NCI-H128 (cell line): ENCODE measurements around the gene ZNF608.

Source experiments
- DNase-seq: peaks from one replicate; lab custom pipeline; 2025; ENCODE audit not compliant: unreplicated experiment; lab: John Stamatoyannopoulos, UW

ZNF608 gene

DNA sequence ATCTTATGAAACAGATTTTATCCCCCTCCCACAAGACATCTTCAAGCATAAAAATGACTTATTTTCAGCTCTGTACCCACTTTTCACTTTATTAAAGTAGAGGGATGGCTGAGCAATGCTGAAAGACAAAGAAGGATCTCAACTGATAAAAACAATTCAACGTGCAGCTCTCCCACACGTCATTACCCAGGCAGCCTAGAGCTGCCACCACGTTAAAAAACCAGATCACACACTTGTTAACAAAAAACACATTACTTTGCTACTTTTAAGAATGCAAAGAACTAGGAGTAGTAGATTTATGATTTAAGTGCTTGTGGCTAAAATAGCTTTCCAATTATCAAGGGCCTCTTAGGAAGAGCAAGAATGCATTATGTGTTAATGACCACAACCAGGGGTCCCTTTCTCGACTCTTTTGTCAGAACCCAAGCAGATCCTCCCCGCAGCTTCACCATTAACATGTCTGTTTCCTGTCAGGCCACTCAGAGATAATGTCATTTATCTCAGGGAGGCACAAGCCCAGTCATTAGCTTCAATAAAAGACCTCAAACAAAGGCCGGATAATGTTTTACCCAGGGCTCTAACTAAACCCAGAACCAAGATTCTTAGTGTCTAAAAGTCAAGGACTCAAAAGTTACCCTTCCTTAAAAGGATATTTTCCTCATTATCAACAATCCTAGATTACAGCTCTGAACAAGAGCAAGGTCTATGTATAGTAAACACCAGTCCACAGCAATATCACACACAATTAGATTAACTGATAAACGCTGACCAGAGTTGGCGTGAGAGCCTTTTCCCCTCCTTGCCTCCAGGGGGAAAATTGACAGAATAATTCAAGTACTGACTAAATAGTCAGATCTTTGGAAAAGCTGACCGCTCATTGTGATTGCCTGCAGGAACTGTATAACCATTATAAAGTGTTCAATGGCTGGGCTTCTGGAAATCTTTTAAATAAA lies 7.5 kb downstream of the ZNF608 start:
- no peak for DNase-seq

DNA sequence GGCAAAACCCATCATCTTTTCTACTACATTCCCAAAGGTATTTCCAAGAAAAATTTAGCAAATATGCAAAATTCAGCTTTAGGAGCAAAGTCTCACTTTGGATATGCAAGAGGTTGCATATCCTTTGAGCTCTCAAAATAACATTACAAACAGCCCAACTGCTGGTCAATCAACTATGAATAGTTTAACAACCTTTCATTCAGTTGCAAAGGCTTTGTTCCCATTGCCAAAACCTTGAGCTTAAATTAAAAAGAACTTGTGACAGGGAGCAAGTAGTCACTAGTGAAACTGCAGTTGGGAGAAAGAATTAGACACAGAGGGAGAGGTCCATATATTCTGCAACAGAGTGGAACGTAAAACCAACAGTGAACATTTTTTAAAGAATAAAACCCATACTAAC lies 8.8 kb downstream of the ZNF608 start:
- DNase-seq, result no peak

GRCh38 chr5:124736805-124737188 lies 9.6 kb downstream of the ZNF608 start:
- no peak for DNase-seq

DNA sequence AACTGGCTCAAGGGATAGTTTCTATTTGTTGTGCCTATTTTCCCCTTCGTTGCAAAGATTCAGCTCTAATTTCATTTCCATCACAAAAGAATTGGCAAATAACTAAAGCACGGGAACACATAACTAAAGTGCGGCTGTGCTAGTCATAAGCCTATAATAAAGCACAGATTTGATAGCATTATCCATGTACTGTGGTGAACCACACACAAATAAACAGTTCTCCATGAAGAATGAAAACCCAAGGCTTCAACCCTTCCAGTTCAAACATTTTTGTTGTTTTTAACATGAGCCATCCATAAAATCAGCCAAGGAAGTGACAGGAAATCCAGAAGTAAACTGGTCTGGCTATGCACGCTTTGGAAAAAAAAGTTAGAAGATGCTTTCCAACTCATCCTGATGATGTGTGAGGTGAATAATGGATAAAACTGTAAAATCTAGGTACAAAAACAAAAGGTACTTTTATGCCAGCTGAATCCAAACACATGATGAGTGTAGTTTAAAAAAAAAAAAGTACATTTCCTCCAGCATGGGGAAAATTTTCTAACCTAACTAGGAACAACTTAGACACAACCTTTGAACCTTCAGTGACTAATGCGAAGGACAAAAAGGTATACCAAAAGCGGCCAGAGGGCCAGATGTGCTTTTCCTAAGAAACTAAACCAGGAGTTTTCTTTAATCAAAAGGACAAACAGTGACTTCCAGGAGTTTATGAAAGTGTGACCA lies 10.2 kb downstream of the ZNF608 start:
- DNase-seq, result no peak

- no peak for DNase-seq
Observed at GRCh38 chr5:124735169-124735858, 11.1 kb downstream of the ZNF608 start.

GRCh38 chr5:124734574-124735168 lies 11.8 kb downstream of the ZNF608 start:
- DNase-seq, result no peak

DNA sequence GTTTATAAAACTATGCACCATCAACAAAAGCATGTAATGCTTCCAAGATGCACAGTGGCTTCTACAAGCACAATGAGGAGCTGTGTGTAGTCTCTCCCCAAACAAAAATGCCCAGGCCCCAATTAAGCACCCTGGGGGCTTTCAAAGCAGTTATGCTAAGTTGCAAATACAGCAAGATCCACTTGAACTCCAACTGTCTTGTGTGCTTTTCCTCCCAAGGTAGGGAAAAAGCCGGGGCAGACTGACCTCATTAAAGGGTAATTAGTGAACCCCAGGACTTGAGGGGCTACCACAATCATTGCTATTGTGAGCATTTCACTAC lies 13.1 kb downstream of the ZNF608 start:
- DNase-seq, result no peak

DNA sequence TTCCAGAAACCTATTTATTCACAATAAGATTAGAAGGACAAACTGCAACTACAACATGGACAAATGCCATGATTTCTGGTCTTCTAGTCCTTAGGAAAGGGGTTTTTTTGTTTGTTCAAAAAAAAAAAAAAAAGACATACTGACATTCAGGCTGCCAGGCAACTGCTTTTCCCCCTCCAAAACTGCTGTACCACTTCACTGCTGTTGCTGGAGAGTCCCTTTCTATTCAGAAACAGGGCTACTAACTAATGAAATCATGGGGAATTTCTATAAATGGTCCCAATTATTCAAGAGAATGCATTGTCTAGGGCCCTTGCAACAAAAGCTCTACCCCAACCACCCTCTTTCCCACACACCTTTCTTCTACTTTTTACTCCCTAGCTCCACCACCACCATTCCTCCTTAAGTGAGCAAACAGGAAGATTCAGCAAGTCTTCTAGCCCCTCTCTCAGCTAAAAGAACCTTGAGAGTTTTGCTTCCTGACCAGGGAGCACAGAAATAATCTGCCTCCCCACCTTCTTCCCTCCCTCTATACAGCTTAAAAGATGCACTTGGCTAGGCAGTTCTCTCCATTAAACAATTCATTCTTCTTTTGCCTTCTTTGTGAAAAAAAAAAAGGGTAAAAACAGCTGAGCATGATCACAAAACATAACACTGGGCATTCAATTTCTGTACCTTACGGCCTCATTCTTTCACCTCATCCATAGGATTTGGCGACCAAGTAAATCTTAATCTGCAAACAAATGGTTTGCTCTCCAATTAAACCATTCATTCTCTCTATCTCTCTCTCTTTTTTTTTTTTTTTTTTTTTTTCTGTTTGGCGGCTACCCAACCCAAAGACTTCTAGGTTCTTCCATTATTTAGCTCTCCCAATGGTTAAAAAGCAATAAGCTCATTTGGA lies 13.8 kb downstream of the ZNF608 start:
- no peak for DNase-seq

GRCh38 chr5:124730381-124730780 lies 16.1 kb downstream of the ZNF608 start:
- DNase-seq, result no peak

GRCh38 chr5:124729720-124730359 lies 16.6 kb downstream of the ZNF608 start:
- DNase-seq, result no peak

DNA sequence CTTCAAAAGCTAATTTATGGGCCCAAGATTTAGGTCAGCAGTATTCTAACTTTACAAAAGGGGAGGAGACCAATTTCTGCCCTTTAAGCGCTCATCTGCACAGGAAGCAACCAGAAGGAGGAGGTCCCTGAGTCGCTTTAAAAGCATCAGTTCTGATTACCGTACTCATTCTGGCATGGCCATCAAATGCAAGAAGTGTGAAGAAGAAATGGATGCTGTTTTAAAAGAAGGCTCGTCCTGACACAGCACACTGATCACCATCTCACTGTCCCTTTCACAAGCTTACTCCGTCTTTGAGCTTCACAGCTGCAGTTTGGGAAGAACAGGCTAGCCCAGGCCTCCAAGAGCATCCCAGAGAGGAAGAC lies 17.5 kb downstream of the ZNF608 start:
- DNase-seq, result no peak

DNA sequence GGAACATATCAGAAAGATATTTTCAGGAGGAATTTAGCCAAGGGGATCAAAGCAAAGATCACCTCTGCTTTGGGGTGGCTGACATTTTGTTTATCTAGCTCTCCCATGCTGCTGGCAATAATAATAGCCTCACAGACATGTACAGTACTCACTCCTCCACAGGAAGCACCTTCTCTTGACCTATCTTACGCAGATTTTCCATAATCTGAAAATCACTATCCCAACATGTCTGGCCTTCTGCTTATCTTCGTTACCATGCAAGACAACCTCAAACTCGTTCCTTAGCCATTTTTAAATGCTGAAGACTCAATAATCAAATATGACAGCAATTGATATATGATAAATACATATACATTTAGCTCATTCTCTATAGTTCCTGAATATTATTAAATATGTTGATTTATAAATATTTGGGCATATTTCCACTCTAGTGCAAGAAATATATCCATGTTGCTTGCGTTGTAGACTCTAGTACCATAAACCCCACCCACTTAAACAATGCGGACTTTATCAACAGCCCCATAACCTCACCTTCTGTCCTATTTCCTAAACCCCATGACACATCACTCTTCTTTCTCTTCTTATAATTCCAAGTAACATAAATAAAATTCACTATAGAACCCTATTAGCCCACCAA lies 18.0 kb downstream of the ZNF608 start:
- no peak for DNase-seq

- DNase-seq, result no peak
Observed at GRCh38 chr5:124726631-124727362, 19.6 kb downstream of the ZNF608 start.

DNA sequence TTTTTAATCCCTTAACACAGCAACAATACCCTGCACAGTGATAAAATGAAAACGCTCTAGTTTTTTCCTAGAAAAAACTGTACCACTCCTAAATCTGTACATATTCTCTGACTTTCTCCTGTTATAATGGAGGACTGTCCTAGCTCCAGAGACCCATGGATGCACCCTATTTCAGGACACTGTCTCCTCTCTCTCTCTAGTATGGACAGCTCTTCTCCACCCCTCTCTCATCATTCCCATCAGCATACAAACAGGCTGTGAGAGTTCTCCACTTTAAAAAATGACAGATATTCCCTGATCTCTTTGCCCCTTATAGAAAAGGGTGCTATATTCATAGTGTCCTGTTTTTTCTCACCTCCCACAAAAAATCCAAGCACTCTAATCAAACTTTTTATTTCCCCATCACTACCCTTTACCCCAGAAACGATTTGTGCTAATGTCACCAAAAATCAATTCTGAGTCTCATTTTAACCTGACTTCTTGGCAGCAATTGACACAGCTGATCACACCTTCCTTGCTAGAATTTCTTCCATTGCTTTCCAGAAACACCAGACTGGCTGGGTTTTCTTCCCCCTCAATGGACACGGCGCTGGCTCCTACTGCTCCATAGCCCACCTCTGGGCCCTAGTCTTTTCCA lies 20.7 kb downstream of the ZNF608 start:
- DNase-seq, result no peak

DNA sequence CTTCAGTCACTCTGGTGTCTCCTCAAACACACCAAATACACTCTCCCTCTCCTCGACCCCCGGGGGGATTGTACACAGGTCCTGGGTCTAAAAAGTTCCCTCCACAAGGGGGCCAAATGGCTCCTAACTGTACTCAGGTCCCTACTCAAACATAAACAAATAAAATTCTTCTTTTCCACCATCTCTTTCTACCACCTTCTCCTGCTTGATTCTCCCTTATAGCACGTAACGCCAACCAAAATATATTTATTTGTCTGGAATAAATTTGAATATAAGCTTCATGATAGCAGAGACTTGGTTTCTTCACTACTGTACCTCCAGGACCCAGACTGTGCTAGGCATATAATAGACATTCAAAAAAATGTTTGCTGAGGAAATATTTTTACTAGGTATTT lies 21.4 kb downstream of the ZNF608 start:
- no peak for DNase-seq

GRCh38 chr5:124724357-124725039 lies 21.9 kb downstream of the ZNF608 start:
- DNase-seq, result no peak

- no peak for DNase-seq
Observed at GRCh38 chr5:124721229-124721735, 25.2 kb downstream of the ZNF608 start.

GRCh38 chr5:124720593-124720992 lies 25.8 kb downstream of the ZNF608 start:
- DNase-seq, result no peak
